VCaP (cell line): Measurements from ENCODE around the gene DPY19L2.
"Not testable (repeated sequence)": the region's sequence is repeated elsewhere in the genome, so short reads cannot be mapped to it uniquely, and the experiment has no call there.

Source experiments
- H3K27ac ChIP-seq: fragments of 450-650 bp; 2 replicates; pipeline ENCODE4 v1.5.1; 2017
- TF ChIP-seq, protein P1 (sequence below): fragments of 450-650 bp; conservative IDR thresholded peaks from 2 replicates; pipeline ENCODE4 v1.5.1; 2017; ENCODE audit warnings: mild to moderate bottlenecking, moderate library complexity

DPY19L2 gene

DNA sequence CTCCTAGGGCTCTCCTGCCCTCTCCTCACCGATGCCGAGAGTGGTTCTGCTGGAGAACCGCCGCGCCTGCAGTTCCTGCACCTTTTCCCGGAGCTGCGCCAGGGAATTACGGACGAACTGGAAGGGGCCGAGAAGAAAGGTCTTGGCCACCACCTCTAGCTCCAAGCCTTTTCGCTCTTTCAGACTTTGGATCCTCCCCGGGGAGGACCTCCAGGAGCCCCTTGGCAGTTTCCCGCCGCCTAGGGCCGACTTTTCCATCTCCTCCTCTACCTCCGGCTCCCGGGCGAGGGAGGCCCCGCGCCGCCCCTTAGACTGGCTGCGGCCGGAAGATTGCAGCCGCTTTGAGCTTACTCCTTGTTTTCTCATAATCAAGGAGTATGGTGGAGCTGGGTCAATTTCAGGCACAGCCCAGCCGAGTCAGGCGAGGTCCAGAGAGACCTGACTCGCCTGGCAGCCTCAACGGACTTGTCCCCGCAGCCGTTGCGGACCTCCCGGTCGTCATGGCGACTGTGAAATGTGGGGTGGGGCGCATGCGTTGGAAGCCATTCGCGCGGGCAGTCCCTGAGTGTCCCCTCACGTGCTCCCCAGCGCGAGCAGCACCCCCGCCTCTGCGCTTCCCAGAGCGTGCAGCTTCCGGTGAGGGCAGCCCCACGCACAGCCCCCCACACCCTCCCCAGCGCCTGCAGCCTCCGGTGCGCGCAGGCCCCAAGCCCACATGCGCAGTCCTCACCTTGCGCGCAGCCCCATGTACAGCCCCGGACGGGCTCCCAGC, at the start of gene DPY19L2:
TSS of gene DPY19L2 (minus strand) at position 466 of the 772 bp plus-strand sequence. CDS start at position 366, 100 bp downstream.
- peak within 1 kb of the TSS; percentile 96 for H3K27ac ChIP-seq
- TF ChIP-seq, protein P1, sequence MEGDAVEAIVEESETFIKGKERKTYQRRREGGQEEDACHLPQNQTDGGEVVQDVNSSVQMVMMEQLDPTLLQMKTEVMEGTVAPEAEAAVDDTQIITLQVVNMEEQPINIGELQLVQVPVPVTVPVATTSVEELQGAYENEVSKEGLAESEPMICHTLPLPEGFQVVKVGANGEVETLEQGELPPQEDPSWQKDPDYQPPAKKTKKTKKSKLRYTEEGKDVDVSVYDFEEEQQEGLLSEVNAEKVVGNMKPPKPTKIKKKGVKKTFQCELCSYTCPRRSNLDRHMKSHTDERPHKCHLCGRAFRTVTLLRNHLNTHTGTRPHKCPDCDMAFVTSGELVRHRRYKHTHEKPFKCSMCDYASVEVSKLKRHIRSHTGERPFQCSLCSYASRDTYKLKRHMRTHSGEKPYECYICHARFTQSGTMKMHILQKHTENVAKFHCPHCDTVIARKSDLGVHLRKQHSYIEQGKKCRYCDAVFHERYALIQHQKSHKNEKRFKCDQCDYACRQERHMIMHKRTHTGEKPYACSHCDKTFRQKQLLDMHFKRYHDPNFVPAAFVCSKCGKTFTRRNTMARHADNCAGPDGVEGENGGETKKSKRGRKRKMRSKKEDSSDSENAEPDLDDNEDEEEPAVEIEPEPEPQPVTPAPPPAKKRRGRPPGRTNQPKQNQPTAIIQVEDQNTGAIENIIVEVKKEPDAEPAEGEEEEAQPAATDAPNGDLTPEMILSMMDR: no peak

DNA sequence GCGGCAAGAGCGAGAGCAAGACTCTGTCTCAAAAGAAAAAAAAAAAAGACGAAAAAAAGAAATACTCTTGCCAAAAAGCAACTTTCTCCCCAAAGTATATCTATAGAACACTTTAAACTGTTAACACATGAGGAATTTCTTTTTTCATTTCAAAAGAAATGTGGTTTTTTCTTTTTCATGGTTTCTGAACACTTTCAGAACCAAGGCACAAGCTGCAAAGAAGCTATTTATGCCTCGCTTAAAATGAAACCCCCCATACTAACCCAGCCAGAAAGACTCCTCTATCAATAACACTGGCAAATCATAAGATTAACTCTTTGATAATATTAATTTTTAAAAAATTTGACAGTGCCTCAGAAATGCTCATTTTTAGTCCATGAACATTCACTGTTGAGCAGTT, 48.6 kb upstream of the DPY19L2 start:
- not testable (repeated sequence) for H3K27ac ChIP-seq

DNA sequence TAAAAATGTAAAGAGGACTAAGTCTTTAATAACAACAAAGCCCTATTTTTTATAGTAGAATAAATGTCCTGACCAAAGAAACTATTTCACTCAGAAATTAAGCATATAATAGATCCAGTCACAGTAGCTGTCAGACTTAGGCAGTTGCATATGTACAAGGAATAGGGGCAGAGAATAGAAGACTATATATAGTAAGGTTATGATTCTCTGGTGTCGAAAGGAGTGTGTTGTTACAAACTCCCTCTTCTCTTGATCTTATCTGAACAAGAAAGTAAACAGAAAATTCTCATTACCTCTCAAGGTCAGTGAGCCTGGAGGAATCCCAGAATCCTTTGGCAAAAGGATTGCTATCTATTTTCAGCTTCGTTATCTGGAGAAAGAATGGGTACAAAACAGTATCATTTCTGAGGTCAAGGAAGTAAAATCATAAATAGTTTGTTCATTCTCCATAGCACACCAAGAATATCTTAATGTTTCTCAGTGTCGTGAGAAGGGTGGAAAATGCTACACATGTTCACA, 46.9 kb upstream of the DPY19L2 start:
- peak overlapping the region; percentile 39 for H3K27ac ChIP-seq

DNA sequence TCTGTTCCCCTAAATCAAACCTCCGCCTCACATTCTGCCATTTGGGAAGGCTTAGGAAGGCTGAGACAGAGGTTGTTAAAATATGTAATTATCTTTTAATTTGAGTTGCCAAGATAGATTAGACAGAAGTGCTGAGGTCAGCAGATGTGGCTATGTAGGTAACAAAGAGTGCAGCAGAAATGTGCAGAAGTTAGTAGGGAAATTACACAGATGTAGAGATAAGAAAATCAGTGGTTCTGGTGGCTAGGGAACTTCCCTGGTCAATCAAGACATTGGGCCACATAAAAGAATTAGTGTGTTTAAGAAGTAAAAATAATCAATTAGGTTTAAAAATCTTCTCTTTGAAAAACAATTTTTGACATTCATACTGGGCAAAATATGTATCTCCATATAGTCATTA, 46.1 kb upstream of the DPY19L2 start:
- peak overlapping the region; percentile 39 for H3K27ac ChIP-seq

DNA sequence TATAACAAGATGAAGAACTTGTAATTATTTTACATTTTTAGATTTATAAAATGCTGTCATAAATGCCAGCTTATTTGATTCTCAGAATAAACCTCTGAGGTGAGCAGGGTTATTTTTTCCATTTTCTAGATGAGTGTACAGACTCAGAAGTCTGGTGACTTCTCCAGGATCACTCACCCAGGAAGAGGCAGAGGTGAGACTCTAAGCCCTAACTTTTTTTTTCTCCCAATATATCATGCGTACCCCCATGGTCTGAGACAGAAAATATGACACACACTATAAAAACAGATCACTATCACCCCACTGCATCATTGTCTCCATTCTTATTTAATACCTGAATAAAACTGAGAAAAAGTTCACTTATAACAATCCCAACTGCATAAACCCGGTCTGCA, 45.4 kb upstream of the DPY19L2 start:
- not testable (repeated sequence) for H3K27ac ChIP-seq

DNA sequence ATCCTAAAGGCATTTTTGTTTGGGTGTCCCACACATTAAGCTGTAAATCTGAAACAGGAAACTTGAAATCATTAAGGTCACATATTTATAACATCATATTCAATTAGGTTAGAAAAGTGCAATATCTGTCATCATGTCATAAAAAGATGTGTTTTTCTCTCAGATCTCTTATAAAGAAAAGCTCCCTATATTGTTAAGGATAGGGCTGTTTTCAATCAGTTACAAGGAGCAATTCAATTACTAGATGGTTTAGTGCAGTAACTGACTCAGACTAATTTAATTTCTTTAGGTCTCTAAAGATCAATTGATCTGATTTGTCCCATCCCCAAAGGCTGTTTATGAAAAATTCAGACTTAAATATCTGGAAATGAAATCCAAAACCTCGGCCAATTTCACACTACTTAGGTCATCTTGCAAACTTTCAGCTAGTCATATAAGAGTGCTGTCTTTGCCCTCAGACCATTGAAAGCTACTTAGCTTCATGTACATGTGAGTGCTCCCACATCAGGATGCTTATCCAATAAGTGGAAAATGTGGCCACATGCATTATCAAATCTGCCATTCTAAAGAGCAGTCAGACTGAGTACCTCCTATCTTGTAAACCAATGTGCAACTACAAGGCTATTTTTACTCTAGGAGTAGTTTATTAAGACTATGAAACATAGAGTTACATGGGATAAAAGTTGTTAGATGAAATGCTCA, 44.8 kb upstream of the DPY19L2 start:
- not testable (repeated sequence) for H3K27ac ChIP-seq

DNA sequence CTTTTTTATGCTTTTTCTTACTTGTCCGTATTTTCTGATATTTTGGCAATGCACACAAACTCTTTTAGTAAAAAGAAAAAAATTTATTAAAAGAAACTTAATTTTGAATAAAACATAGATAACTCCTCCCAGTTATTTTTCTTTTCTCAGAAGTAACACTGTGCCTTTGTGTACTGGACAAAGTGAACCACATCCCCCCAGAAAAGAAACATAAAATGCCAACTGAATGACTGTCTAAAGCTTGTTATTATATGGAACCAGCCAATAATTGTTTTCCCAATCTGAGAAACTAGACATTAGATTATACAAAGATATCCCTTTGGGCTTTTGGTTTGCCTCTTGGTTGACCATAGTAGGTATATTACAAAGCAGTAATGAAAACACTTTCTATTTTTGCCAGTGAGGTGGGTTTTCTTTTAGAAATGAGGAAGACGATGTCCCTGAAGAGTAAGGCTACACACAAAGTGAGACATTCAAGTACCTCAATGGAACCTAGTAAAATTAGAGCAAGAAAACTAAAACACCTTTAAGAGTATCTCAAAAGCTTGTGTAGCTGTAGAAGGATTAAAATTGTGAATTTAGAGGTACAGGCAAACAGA, 44.2 kb upstream of the DPY19L2 start:
- H3K27ac ChIP-seq: not testable (repeated sequence)

DNA sequence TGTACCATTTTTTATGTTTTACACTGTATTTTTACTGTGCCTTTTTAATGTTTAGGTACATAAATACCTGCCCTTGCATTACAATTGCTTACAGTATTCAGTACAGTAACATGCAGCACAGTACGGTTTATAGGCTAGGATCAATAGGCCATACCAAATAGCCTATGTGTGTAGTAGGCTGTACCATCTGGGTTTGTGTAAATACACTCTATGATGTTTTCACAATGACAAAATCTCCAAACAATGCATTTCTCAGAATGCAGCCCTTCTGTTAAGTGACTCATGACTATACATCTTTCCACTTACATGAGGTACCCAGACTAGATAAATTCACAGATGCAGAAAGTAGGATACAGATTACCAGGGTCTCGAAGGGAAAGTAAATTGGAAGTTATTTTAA, 43.0 kb upstream of the DPY19L2 start:
- H3K27ac ChIP-seq: not testable (repeated sequence)

DNA sequence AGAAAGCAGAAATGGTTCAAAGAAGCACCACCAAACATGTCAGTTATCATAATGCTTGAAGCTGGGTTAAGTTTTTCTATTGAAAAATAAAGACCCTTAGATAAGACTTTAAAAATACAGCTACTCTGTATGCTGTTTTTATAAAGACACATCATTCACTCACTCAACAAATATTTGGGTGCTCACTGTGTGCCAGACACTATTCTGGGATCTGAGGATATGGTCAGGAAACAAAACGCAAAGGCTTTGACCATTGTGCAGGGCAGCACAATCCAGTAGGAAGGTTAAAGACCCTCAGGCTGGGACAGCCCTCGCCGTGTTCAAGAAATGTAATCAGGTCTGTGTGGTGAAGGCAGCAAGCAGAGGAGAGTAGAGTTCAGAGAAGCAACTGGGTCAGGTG, 38.0 kb upstream of the DPY19L2 start:
- no peak overlapping the region for H3K27ac ChIP-seq
- TF ChIP-seq, protein P1: no peak

DNA sequence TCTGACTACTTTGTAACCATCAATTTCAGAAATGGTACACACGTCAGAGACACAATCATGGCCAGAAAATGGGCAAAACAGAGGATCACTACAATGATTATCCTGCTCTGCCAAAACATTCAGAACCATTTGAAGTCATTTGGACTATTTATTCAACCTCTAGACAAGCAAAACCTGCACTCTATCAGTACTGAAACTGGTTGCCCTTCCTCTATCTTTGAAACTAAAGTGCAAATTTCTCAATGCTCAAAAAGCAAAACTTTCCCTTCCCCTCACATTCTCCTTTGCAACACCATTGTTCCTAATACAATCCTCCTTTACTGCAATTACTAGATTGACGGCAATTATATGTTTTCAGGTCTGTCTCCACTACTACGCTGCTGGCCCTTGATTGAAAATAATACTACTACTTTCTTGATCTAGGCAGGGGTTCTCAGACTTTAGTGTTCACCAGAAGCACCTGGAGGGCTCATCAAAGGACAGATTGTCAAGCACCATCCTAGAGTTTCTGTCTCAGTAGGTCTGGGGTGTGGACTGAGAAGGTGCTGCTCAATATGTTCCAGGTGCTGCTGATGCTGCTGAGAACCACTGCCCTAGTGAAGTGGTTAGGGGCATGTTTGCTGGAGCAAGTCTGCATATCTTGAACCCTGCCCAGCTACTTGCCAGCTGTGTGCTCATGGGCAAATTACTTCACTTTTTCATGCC, 31.5 kb upstream of the DPY19L2 start:
- not testable (repeated sequence) for H3K27ac ChIP-seq

DNA sequence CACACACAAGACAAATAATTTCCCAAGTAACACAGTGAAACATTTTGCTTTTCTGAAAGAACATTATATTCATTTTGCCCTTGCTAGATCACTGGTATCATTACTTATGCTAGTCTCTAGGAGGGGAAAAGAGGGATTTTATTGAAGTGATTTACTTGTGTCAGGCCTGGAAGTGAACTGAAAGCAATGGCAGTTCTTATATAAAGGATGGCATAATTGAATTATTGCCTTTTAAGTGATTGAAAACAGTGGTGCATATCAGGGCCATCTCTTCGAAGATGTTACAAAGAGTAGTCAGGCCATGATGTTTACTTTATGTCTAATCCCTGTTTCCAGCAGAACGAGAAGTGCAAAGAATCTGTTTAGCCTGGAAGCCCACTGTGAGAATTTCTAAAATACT, 30.7 kb upstream of the DPY19L2 start:
- not testable (repeated sequence) for H3K27ac ChIP-seq

DNA sequence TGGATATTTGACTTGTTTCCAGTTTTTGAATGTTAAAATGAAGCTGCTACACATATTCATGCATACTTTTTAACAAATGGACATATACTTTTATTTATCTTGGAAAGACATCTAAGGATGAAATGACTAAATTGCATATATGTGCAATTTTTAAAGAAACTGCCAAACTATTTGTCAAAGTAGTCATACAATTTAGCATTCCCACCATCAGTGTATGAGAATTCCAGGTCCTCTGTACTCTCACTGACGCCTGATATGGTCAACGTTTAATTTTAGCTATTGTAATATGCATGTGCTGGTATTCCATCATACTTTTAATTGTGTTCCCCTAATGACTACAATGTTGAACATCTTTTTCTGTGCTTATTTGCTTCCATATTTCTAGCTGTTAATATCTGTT, 22.5 kb upstream of the DPY19L2 start:
- not testable (repeated sequence) for H3K27ac ChIP-seq

DNA sequence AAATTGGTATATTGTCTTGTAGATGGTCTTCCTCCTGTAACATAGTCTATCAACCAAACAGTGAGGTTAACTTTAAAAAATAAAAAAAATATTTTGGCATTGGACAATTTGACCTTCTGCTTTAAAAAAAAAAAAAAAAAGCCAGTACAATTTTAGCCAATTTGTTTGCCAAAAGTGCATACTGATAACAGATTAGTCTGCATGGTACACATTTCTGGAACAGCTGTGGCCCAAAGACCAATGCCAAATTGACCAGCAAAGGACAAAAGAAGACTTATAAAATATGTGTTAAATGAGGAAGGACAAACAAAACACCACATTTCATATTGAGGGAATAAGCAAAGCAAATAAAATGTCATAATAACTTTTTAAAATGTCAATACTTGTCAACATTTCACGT, 20.8 kb upstream of the DPY19L2 start:
- H3K27ac ChIP-seq: not testable (repeated sequence)

DNA sequence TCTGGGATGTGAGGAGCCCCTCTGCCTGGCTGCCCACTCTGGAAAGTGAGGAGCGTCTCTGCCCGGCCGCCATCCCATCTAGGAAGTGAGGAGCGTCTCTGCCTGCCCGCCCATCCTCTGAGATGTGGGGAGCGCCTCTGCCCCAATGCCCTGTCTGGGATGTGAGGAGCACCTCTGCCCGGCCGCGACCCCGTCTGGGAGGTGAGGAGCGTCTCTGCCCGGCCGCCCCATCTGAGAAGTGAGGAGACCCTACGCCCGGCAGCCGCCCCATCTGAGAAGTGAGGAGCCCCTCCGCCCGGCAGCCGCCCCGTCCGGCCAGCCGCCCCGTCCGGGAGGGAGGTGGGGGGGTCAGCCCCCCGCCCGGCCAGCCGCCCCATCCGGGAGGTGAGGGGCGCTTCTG, 18.3 kb upstream of the DPY19L2 start:
- H3K27ac ChIP-seq: not testable (repeated sequence)

DNA sequence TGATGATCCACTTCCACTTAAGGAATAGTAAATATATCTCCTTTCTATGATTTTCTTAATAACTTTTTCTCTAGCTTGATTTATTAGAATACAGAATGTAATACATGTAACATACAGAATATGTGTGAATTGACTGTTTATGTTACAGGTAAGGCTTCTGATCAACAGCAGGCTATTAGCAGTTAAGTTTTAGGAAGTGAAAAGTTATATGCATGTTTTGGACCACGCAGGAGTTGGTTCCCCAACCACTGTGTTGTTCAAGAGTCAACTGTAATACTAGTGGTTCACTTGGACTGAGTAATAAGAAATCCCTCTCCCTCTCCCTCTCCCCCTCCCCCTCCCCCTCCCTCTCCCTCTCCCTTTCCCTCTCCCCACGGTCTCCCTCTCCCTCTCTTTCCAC, 17.5 kb upstream of the DPY19L2 start:
- not testable (repeated sequence) for H3K27ac ChIP-seq

DNA sequence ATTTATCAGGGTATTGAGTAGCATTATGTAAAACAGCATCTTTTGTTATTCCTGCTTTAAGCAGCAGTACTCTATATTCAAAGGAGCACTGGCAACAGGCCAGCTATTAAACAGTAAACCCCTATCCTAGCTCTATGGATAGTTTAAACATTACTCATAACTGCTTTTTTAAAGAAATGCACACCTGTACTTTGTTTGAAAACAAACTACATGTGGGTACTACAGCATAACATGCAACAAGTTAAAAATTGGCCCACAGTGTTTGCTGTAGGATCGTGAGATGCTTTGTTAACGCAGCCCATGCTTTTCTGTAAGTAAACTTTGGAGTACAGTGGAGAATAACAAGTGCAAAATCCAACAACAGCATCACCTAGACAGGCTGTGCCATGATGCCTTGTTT, 14.3 kb upstream of the DPY19L2 start:
- not testable (repeated sequence) for H3K27ac ChIP-seq

DNA sequence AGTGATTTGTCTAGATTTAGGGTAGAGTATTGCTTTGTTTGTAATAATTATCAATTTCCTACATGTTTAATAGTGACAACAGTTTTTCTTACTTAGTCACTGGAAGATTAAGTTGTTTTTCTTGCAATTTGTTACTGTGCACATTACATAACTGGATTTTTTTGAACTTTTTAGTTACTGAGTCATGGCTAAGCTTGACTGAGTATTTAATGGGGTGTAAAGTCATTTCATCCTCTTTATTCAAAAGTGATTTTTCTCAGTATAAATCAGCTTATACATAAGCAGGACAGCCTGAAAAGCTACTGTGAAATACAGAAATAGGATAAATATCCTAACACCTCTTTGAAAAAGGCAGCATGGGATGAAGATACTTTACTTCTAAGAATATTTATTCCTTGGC, 12.5 kb upstream of the DPY19L2 start:
- not testable (repeated sequence) for H3K27ac ChIP-seq
